Thyroid gland (tissue), 4 donors: ENCODE results near the gene ABCG8. TPM values are rescaled to one million over a fixed set of nuclear protein-coding genes. Genes with fewer than 3 reads are reported as not detected.

Source experiments
- DNase-seq, 2 donors: peaks; one replicate each; pipeline ENCODE4 v3.0.0-alpha.2; 2019
- H3K27ac ChIP-seq, 3 donors: fragments of 200-600 bp; sonication (generic); 1 replicate in 2 of 3; 2 replicates in 1 of 3; pipeline ENCODE4 v1.5.1; 2016 to 2019; ENCODE audit warnings: mild to moderate bottlenecking in 1 of 3, moderate library complexity in 1 of 3
- H3K27me3 ChIP-seq: fragments of 200-600 bp; sonication (generic); one replicate; pipeline ENCODE4 v1.5.1; 2019
- H3K36me3 ChIP-seq, 2 donors: fragments of 200-600 bp; sonication (generic); one replicate each; pipeline ENCODE4 v1.5.1; 2016 to 2019
- H3K4me1 ChIP-seq, 2 donors: fragments of 200-600 bp; sonication (generic); one replicate each; pipeline ENCODE4 v1.5.1; 2017 to 2019
- H3K4me3 ChIP-seq, 3 donors: fragments of 200-600 bp; sonication (generic); replicated peaks in 1 of 3; 1 replicate in 2 of 3; 2 replicates in 1 of 3; pipeline ENCODE4 v1.5.1; 2016; ENCODE audit warnings: mild to moderate bottlenecking in 1 of 3
- H3K9me3 ChIP-seq: fragments of 200-600 bp; sonication (generic); one replicate; pipeline ENCODE4 v1.5.1; 2017
- POLR2A ChIP-seq, 2 donors: fragments of 450-650 bp; IDR thresholded peaks; one replicate each; pipeline ENCODE4 v1.6.1; 2017; ENCODE audit warnings: antibody characterized with exemption in 2 of 2, mild to moderate bottlenecking in 2 of 2, moderate library complexity in 1 of 2
- WGBS, 2 donors: methylation state at CpG; one replicate each; pipeline ENCODE4 v1.1.5; 2017; 5-methylcytosine and 5-hydroxymethylcytosine counted together
- intact Hi-C: fragments of 100-400 bp; cut with DNase I; formaldehyde crosslinking; loops from one replicate; pipeline ENCODE4 v1.15.1; 2023
- total RNA-seq, 4 donors: library from RNA; depleted of rRNA; stranded (reverse); fragments of >200 nt; gene quantifications; one replicate each; pipeline ENCODE4 v1.2.3, GENCODE V29; 2016
- TF ChIP-seq, protein P1 (sequence below), 6 experiments: fragments of 200-600 bp in 3 of 6; fragments of 450-650 bp in 3 of 6; sonication (generic) in 3 of 6; IDR thresholded peaks; one replicate each; pipeline ENCODE4 v1.5.1; 2016 to 2019; ENCODE audit warnings: antibody characterized with exemption in 6 of 6, mild to moderate bottlenecking in 2 of 6, inconsistent platforms in 1 of 6, moderate library complexity in 1 of 6

ABCG8 gene
- not detected for total RNA-seq

DNA sequence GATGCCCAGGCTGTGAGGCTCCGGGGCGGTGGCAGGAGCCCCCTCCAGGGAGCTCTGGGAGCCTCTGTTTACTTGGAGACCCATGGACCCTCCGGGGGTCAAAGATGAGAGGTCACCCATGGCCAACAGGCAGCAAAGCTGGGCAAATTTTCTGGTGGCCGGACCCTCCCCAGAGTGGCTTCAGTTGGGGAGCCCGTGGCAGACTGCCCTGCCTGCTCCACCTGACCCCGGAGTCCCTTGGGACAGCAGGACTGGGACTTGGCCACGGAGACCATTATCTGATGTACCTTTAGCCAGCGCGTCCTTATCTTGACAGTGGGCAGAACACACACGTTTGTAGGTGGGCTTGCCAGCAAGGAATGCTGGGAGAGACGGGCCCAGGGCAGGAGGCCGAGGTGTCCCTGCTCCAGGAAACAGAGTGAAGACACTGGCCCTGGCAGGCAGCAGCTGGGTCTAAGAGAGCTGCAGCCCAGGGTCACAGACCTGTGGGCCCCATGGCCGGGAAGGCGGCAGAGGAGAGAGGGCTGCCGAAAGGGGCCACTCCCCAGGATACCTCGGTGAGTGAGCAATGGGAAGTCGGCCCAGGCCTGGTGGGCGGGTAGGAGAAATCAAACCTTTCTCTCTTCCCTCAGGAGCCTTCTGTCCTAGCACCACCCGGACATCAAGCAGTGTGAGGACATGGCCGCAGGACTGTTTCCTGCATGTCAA is at the start of gene ABCG8, which contains the start of gene ABCG5:
TSS of gene ABCG8 (plus strand) at position 412 of the 708 bp plus-strand sequence. CDS start at position 495, 83 bp downstream.
TSS of gene ABCG5 (minus strand) at position 280 of the 708 bp plus-strand sequence. CDS start at position 120, 160 bp downstream.
- no peaks in the 10 kb centered on the region for H3K27me3 ChIP-seq
- H3K36me3 ChIP-seq = no peaks in the 10 kb centered on the region
- intact Hi-C loops = no loop called here
- H3K27ac ChIP-seq = no peak within 1 kb of the TSS
- 88 to 90% methylated on average over 11 to 16 of the region's 20 CpGs for WGBS, 2 donors
- TF ChIP-seq, protein P1, sequence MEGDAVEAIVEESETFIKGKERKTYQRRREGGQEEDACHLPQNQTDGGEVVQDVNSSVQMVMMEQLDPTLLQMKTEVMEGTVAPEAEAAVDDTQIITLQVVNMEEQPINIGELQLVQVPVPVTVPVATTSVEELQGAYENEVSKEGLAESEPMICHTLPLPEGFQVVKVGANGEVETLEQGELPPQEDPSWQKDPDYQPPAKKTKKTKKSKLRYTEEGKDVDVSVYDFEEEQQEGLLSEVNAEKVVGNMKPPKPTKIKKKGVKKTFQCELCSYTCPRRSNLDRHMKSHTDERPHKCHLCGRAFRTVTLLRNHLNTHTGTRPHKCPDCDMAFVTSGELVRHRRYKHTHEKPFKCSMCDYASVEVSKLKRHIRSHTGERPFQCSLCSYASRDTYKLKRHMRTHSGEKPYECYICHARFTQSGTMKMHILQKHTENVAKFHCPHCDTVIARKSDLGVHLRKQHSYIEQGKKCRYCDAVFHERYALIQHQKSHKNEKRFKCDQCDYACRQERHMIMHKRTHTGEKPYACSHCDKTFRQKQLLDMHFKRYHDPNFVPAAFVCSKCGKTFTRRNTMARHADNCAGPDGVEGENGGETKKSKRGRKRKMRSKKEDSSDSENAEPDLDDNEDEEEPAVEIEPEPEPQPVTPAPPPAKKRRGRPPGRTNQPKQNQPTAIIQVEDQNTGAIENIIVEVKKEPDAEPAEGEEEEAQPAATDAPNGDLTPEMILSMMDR (IDR thresholded peaks at IDR 0.05) = no peak
- no peak for TF ChIP-seq POLR2A (IDR thresholded peaks at IDR 0.05)
- no peaks in the 10 kb centered on the region for H3K9me3 ChIP-seq
- DNase-seq = no peak
- H3K4me3 ChIP-seq = no peak within 1 kb of the TSS
- H3K4me1 ChIP-seq = no peaks in the 10 kb centered on the region

DNA sequence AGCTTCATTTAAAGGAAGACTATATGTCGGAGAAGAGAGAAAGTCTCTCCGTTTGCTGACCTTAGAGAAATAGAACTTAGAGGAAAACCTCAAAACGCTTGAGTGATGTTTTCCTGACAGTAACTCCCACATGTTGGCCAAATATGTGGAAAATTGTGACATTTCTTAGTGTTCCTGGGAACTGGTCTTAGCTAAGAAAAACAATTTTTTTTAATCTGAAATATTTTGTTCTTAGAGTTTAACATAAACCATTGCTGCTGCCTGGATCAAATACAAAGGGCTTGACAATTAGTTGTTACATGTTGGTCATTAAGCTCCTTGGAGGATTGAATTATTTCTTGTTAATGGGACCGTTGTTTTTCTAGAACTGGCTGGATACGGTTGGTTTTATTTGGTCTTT is 48.6 kb upstream of the ABCG8 start:
- H3K4me1 ChIP-seq = peaks cover 0 to 4% of the 10 kb centered on the region in 2 donors
- H3K9me3 ChIP-seq = no peaks in the 10 kb centered on the region
- TF ChIP-seq POLR2A (IDR thresholded peaks at IDR 0.05) = no peak
- TF ChIP-seq, protein P1 (IDR thresholded peaks at IDR 0.05) = no peak
- no peak for DNase-seq
- WGBS, 2 donors = 72 to 77% methylated on average over 5 of the region's 5 CpGs
- no peak overlapping the region for H3K4me3 ChIP-seq
- H3K27ac ChIP-seq = peak overlapping the region in 1 of 3 donors; percentile 7
- H3K36me3 ChIP-seq = peaks cover 4 to 17% of the 10 kb centered on the region in 2 donors
- no peaks in the 10 kb centered on the region for H3K27me3 ChIP-seq
- intact Hi-C loops = no loop called here

DNA sequence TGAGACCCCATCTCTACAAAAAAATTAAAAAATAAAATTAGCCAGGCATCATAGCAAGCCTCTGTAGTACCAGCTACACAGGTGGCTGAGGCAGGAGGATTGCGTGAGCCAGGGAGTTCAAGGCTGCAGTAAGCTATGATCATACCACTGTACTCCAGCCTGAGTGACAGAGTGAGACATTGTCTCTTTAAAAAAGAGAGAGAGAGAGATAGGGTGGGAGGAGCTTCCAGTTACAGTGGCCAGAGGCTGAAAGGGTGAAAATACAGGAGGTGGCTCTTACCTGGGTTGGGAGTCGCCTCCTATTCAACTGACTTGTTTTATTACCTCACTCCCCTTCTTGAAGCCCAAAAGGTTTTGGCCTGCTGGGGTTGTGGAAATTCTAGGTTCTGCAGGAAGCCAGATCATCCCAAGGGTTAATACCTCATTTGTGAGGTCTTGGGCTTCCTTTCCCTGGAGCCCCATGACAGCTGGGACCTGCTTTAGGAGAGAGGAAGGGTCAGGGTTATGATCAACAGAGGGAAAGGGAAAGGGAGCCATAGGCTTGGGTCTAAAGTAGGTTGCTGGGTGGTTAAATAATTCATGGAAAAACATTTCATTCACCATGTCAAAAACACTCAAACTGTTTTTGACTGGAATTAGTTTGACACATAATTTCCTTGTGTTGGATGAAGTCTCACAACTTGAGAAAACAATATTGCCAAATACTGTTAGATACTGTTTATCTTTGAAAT is 47.6 kb upstream of the ABCG8 start:
- peaks cover 0 to 4% of the 10 kb centered on the region in 2 donors for H3K4me1 ChIP-seq
- no peaks in the 10 kb centered on the region for H3K9me3 ChIP-seq
- 96 to 98% methylated on average over 2 of the region's 2 CpGs for WGBS, 2 donors
- intact Hi-C loops = no loop called here
- TF ChIP-seq POLR2A (IDR thresholded peaks at IDR 0.05) = no peak
- TF ChIP-seq, protein P1 (IDR thresholded peaks at IDR 0.05) = no peak
- no peaks in the 10 kb centered on the region for H3K27me3 ChIP-seq
- no peak overlapping the region for H3K4me3 ChIP-seq
- peak overlapping the region in 2 of 3 donors; percentile 7 to 20 for H3K27ac ChIP-seq
- H3K36me3 ChIP-seq = peaks cover 4 to 19% of the 10 kb centered on the region in 2 donors
- no peak for DNase-seq

DNA sequence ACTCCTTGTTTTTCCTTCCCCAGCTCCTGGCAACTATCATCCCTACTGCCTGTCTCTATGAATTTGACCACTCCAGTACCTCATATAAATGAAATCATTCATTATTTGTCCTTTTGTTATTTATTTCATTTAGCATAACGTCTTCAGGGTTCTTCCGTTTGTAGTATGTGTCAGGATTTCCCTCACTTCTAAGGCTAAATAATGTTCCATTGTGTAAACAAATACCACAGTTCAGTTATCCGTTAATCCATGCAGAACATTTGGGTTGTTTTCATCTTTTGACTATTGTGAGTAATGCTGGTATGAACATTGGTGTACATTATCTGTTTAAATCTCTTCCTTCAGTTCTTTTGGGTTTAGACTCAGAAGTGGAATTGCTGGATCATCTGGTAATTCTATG is 46.1 kb upstream of the ABCG8 start:
- Histone ChIP-seq H3K9me3 (no peaks in the 10 kb centered on the region), H3K4me1 (peaks cover 0 to 4% of the 10 kb centered on the region in 2 donors), H3K36me3 (peaks cover 8 to 12% of the 10 kb centered on the region in 2 donors), H3K27me3 (no peaks in the 10 kb centered on the region), H3K4me3 (no peak overlapping the region), H3K27ac (no peak overlapping the region)
- TF ChIP-seq, protein P1 (IDR thresholded peaks at IDR 0.05) = no peak
- 93 to 94% methylated on average over 3 of the region's 3 CpGs for WGBS, 2 donors
- intact Hi-C loops = no loop called here
- DNase-seq = no peak

DNA sequence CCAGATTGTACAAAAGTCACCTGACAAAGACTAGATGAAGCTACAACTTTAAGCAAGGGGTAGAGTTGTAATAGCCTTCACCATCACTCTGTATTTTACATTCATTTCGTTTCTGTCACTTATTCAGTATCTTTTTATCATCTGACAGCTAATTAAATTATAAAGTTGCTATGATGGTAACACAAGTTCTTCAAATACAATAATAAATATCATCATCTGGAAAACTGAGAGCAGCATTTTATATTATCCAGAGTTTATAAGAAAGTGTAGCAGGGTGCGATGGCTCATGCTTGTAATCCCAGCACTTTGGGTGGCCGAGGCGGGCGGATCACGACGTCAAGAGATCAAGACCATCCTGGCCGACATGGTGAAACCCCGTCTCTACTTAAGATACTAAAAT is 43.8 kb upstream of the ABCG8 start:
- H3K9me3 ChIP-seq = no peaks in the 10 kb centered on the region

More for the DNA sequence above, 43.8 kb upstream of the ABCG8 start:
- no peak for TF ChIP-seq POLR2A (IDR thresholded peaks at IDR 0.05)
- TF ChIP-seq, protein P1 (IDR thresholded peaks at IDR 0.05) = no peak
- H3K4me3 ChIP-seq = no peak overlapping the region
- H3K4me1 ChIP-seq = peaks cover 0 to 4% of the 10 kb centered on the region in 2 donors
- H3K27ac ChIP-seq = no peak overlapping the region
- WGBS, 2 donors = 92 to 96% methylated on average over 9 of the region's 9 CpGs
- peaks cover 7 to 8% of the 10 kb centered on the region in 2 donors for H3K36me3 ChIP-seq
- no peaks in the 10 kb centered on the region for H3K27me3 ChIP-seq
- no peak for DNase-seq
- intact Hi-C loops = no loop called here
